ENCODE measurements around the gene HOXD4.

GRCh38 chr2:176151442-176152287 is at the start of gene HOXD4:
- TF ChIP-seq ZNF8 (CRISPR knock-in tag; IDR thresholded peaks at IDR 0.05) (no peak), BACH2 (CRISPR knock-in tag; IDR thresholded peaks at IDR 0.05; ENCODE audit: borderline replicate concordance) (no peak), ARNTL (CRISPR knock-in tag; IDR thresholded peaks at IDR 0.05; ENCODE audit: borderline replicate concordance, low read depth) (no peak), TSHZ2 (CRISPR knock-in tag; IDR thresholded peaks at IDR 0.05) (no peak)

Data from SK-N-SH treated with all-trans-retinoic acid at 6 μM for 48 hours (cell line).